ENCODE results near the gene TMEM190. TPM values are rescaled to one million over a fixed set of nuclear protein-coding genes. Genes with fewer than 3 reads are reported as not detected.

The TMEM190 gene
- total RNA-seq, 1 donor from 2014 or later: not detected

Other genes starting within 250 kb of the TMEM190 start
- gene TNNT1, start 227.6 kb upstream of the TMEM190 start, total RNA-seq: 0.27 and 1.3 TPM in 2 replicates
- not detected in 2 replicates for gene TNNI3, start 219.1 kb upstream of the TMEM190 start, total RNA-seq
- gene DNAAF3, start 210.2 kb upstream of the TMEM190 start, total RNA-seq: 0.23 and 0.27 TPM in 2 replicates
- gene SYT5, start 196.5 kb upstream of the TMEM190 start, total RNA-seq: 0.23 TPM in 1 of 2 replicates, not detected in the other
- gene PTPRH, start 167.3 kb upstream of the TMEM190 start, total RNA-seq: not detected in 2 replicates
- gene TMEM86B, start 148.1 kb upstream of the TMEM190 start, total RNA-seq: 6.0 and 6.7 TPM in 2 replicates
- gene PPP6R1, start 117.8 kb upstream of the TMEM190 start, total RNA-seq: 180 and 183 TPM in 2 replicates
- gene HSPBP1, start 96.7 kb upstream of the TMEM190 start, total RNA-seq: 59.0 and 59.3 TPM in 2 replicates
- 5.8 and 6.0 TPM in 2 replicates for gene BRSK1, start 92.8 kb upstream of the TMEM190 start, total RNA-seq
- 0.41 and 0.46 TPM in 2 replicates for gene TMEM150B, start 51.5 kb upstream of the TMEM190 start, total RNA-seq
- gene KMT5C, start 37.0 kb upstream of the TMEM190 start, total RNA-seq: 34.3 and 35.3 TPM in 2 replicates
- 1.8 TPM in 1 of 2 replicates, not detected in the other for gene COX6B2, start 22.1 kb upstream of the TMEM190 start, total RNA-seq
- not detected in 2 replicates for gene GARIN5B, start 13.6 kb upstream of the TMEM190 start, total RNA-seq
- 0.25 and 0.32 TPM in 2 replicates for gene IL11, start 6.4 kb upstream of the TMEM190 start, total RNA-seq
- 7.9 and 10.5 TPM in 2 replicates for gene TMEM238, start 7.5 kb downstream of the TMEM190 start, total RNA-seq
- 2,206 and 2,207 TPM in 2 replicates for gene RPL28, start 9.1 kb downstream of the TMEM190 start, total RNA-seq
- gene UBE2S, start 31.0 kb downstream of the TMEM190 start, total RNA-seq: 210 and 220 TPM in 2 replicates
- gene SHISA7, start 66.5 kb downstream of the TMEM190 start, total RNA-seq: not detected in 2 replicates
- gene ISOC2, start 84.8 kb downstream of the TMEM190 start, total RNA-seq: 30.4 and 34.8 TPM in 2 replicates
- not detected in 2 replicates for gene C19orf85, start 87.9 kb downstream of the TMEM190 start, total RNA-seq
- 8.6 and 9.5 TPM in 2 replicates for gene ZNF628, start 99.8 kb downstream of the TMEM190 start, total RNA-seq
- gene NAT14, start 108.4 kb downstream of the TMEM190 start, total RNA-seq: 20.0 and 20.2 TPM in 2 replicates
- 0.41 and 0.71 TPM in 2 replicates for gene SSC5D, start 111.6 kb downstream of the TMEM190 start, total RNA-seq
- gene SBK2, start 160.3 kb downstream of the TMEM190 start, total RNA-seq: not detected in 2 replicates
- not detected in 2 replicates for gene SBK3, start 168.7 kb downstream of the TMEM190 start, total RNA-seq
- gene ZNF579, start 204.0 kb downstream of the TMEM190 start, total RNA-seq: 8.2 and 10.7 TPM in 2 replicates
- gene FIZ1, start 222.7 kb downstream of the TMEM190 start, total RNA-seq: 18.2 and 18.9 TPM in 2 replicates
- 18.4 and 19.7 TPM in 2 replicates for gene ZNF524, start 223.5 kb downstream of the TMEM190 start, total RNA-seq
- 13.5 and 13.6 TPM in 2 replicates for gene ZNF865, start 228.8 kb downstream of the TMEM190 start, total RNA-seq
- 4.3 and 4.9 TPM in 2 replicates for gene ZNF784, start 247.7 kb downstream of the TMEM190 start, total RNA-seq

Measured in activated T-helper 2 cell treated with anti-CD3 and anti-CD28 coated beads, Interferon-gamma antibody, Interleukin-2, Interleukin-4, amounts not matched to agents 10 μg/mL and 5 μg/mL and 100 μg/mL, durations not matched to agents 14 hours and 24 hours and 36 hours (primary cell).